ENCODE data around the gene RPS8. TPM values are rescaled to one million over a fixed set of nuclear protein-coding genes. Genes with fewer than 3 reads are reported as not detected.

The RPS8 gene
- total RNA-seq, 1 donor from 2014 or later = 2,191 TPM

DNA sequence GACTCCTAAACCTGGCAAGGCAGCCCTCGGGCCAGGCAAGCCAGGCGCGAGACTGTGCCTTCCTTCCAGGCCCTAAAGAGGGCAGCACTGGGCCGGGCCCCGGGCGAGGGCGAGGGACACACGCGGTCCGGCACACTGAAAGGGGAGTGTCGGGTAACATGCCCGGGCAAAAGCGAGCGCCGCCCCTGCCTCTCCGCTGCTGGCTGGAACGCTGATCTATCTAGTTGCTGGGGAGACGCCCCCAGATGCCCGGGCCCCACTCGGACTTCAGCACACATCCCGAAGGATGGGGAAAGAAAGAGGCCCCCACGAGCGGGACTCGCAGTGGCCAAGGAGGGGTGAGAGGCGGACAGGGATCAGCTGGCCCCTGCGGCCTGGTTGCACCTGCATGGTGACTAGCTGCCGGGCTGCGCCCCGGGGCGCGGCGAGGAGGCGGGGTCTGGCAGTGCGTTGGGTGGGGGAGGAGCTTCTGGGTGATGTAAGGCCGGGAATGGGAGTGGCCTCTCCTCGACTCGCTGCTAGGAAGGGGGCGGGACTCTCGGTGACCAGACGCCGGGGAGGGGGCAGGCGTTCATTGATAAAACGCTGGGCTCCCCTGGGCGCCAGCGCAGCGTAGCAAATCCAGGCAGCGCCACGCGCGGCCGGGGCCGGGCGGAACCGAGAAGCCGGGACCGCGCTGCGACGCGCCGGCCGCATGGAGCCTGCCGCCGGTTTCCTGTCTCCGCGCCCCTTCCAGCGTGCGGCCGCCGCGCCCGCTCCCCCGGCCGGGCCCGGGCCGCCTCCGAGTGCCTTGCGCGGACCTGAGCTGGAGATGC, 24.6 kb downstream of the RPS8 start, which contains the start of gene PLK3:
TSS of gene PLK3 (plus strand) at position 608 of the 815 bp plus-strand sequence. CDS start at position 695, 87 bp downstream.
- DNase-seq (ENCODE audit: low spot score in 2 of 2, unreplicated experiment in 2 of 2) = peak; percentile 95 to 96
- TF ChIP-seq, protein P1, sequence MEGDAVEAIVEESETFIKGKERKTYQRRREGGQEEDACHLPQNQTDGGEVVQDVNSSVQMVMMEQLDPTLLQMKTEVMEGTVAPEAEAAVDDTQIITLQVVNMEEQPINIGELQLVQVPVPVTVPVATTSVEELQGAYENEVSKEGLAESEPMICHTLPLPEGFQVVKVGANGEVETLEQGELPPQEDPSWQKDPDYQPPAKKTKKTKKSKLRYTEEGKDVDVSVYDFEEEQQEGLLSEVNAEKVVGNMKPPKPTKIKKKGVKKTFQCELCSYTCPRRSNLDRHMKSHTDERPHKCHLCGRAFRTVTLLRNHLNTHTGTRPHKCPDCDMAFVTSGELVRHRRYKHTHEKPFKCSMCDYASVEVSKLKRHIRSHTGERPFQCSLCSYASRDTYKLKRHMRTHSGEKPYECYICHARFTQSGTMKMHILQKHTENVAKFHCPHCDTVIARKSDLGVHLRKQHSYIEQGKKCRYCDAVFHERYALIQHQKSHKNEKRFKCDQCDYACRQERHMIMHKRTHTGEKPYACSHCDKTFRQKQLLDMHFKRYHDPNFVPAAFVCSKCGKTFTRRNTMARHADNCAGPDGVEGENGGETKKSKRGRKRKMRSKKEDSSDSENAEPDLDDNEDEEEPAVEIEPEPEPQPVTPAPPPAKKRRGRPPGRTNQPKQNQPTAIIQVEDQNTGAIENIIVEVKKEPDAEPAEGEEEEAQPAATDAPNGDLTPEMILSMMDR (IDR thresholded peaks at IDR 0.05; ENCODE audit: unreplicated experiment) = peak; percentile 76
- no peaks in the 10 kb centered on the region for H3K9me3 Mint-ChIP-seq
- H3K27ac Mint-ChIP-seq = peak within 1 kb of the TSS; percentile 99
- peak within 1 kb of the TSS; percentile 96 for H3K4me3 Mint-ChIP-seq
- peaks cover 17% of the 10 kb centered on the region for H3K4me1 Mint-ChIP-seq
- H3K27me3 Mint-ChIP-seq (ENCODE audit: low read depth) = peaks cover 3% of the 10 kb centered on the region
- peaks cover 8% of the 10 kb centered on the region for H3K36me3 Mint-ChIP-seq

DNA sequence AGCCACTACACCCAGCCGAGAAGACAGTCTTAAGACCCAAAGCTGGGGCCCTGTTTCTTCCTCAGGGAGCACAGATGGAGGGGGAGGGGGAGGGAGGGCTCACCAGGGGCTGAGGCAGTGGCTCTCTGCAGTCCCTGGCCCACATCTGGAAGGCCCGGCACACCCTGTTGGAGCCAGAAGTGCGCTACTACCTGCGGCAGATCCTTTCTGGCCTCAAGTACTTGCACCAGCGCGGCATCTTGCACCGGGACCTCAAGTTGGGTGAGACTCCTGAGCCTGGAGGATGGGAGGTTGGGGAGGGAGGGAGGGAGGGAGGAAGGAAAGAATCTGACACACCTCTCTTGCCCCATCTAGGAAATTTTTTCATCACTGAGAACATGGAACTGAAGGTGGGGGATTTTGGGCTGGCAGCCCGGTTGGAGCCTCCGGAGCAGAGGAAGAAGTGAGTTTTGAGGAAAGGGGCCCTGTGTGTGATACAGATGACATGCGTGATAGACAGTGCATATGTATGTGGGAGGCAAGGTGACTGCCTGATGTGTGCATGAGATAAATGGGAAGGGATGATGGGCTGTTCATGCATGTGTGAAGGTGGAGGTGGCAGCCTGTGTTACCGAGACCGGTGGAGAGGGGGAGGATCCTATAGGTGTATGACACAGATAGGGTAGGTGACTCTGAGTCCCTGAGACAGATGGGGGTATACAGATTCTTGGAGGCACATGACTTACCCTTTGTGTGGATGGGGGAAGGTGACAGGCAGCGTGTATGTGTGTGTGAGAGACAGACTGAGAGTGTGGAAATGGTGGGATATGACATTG, 26.4 kb downstream of the RPS8 start:
- peaks cover 3% of the 10 kb centered on the region for H3K27me3 Mint-ChIP-seq (ENCODE audit: low read depth)
- TF ChIP-seq, protein P1 (IDR thresholded peaks at IDR 0.05; ENCODE audit: unreplicated experiment) = no peak
- H3K4me1 Mint-ChIP-seq = peaks cover 17% of the 10 kb centered on the region
- peaks cover 11% of the 10 kb centered on the region for H3K36me3 Mint-ChIP-seq
- H3K9me3 Mint-ChIP-seq = no peaks in the 10 kb centered on the region
- no peak for DNase-seq (ENCODE audit: low spot score in 2 of 2, unreplicated experiment in 2 of 2)
- H3K27ac Mint-ChIP-seq = peak overlapping the region; percentile 11
- H3K4me3 Mint-ChIP-seq = peak overlapping the region; percentile 76

GRCh38 chr1:44802306-44803061, 27.1 kb downstream of the RPS8 start:
- H3K4me3 Mint-ChIP-seq = peak overlapping the region; percentile 76
- TF ChIP-seq, protein P1 (IDR thresholded peaks at IDR 0.05; ENCODE audit: unreplicated experiment) = no peak
- H3K27ac Mint-ChIP-seq = peak overlapping the region; percentile 11
- peaks cover 24% of the 10 kb centered on the region for H3K4me1 Mint-ChIP-seq
- peaks cover 14% of the 10 kb centered on the region for H3K36me3 Mint-ChIP-seq
- no peak for DNase-seq (ENCODE audit: low spot score in 2 of 2, unreplicated experiment in 2 of 2)
- H3K9me3 Mint-ChIP-seq = no peaks in the 10 kb centered on the region
- peaks cover 3% of the 10 kb centered on the region for H3K27me3 Mint-ChIP-seq (ENCODE audit: low read depth)

DNA sequence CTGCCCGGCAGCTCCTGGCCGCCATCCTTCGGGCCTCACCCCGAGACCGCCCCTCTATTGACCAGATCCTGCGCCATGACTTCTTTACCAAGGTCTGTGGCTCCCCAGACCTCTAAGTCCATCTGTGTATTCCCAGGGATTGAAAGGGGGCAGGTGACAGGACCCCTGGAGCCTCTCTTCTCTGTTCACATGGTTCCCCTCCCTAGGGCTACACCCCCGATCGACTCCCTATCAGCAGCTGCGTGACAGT, 27.6 kb downstream of the RPS8 start:
- Mint-ChIP-seq H3K9me3 (no peaks in the 10 kb centered on the region), H3K27ac (no peak overlapping the region), H3K4me1 (peaks cover 29% of the 10 kb centered on the region), H3K4me3 (peak overlapping the region; percentile 25), H3K36me3 (peaks cover 14% of the 10 kb centered on the region), H3K27me3 (ENCODE audit: low read depth) (peaks cover 3% of the 10 kb centered on the region)
- TF ChIP-seq, protein P1 (IDR thresholded peaks at IDR 0.05; ENCODE audit: unreplicated experiment) = no peak
- DNase-seq (ENCODE audit: low spot score in 2 of 2, unreplicated experiment in 2 of 2) = no peak

GRCh38 chr1:44803312-44804095, 28.2 kb downstream of the RPS8 start:
- no peaks in the 10 kb centered on the region for H3K9me3 Mint-ChIP-seq
- H3K4me1 Mint-ChIP-seq = peaks cover 34% of the 10 kb centered on the region
- peaks cover 3% of the 10 kb centered on the region for H3K27me3 Mint-ChIP-seq (ENCODE audit: low read depth)
- TF ChIP-seq, protein P1 (IDR thresholded peaks at IDR 0.05; ENCODE audit: unreplicated experiment) = no peak
- DNase-seq (ENCODE audit: low spot score in 2 of 2, unreplicated experiment in 2 of 2) = no peak
- no peak overlapping the region for H3K4me3 Mint-ChIP-seq
- H3K27ac Mint-ChIP-seq = no peak overlapping the region
- peaks cover 14% of the 10 kb centered on the region for H3K36me3 Mint-ChIP-seq

Data from mesothelial cell of epicardium (in vitro differentiated cells).